CD4-positive, alpha-beta T cell treated with Interleukin-4 for 1 hour (primary cell): Measurements from ENCODE around the gene RGS6.

Experiments
- DNase-seq, 2 donors: peaks; one replicate each; pipeline ENCODE4 v3.0.0-alpha.2; 2020 to 2022

RGS6 gene

GRCh38 chr14:72597252-72598233 is 665.3 kb downstream of the RGS6 start:
- no peak for DNase-seq

GRCh38 chr14:72598306-72598705 is 666.1 kb downstream of the RGS6 start:
- DNase-seq: no peak

- no peak for DNase-seq
These were observed 667.6 kb downstream of the RGS6 start for GRCh38 chr14:72599579-72600470.

GRCh38 chr14:72600551-72601330 is 668.5 kb downstream of the RGS6 start:
- DNase-seq: no peak

- DNase-seq: no peak
These were observed 671.4 kb downstream of the RGS6 start for GRCh38 chr14:72603639-72604038.

- DNase-seq: no peak
These were observed 671.9 kb downstream of the RGS6 start for GRCh38 chr14:72604133-72604532.

- DNase-seq: no peak
These were observed 673.1 kb downstream of the RGS6 start for GRCh38 chr14:72605096-72605920.

GRCh38 chr14:72605921-72606220 is 673.6 kb downstream of the RGS6 start:
- no peak for DNase-seq

GRCh38 chr14:72606879-72607278 is 674.6 kb downstream of the RGS6 start:
- DNase-seq: no peak

GRCh38 chr14:72607386-72608130 is 675.3 kb downstream of the RGS6 start:
- DNase-seq: no peak

GRCh38 chr14:72608391-72609204 is 676.4 kb downstream of the RGS6 start:
- no peak for DNase-seq

- no peak for DNase-seq
These were observed 677.1 kb downstream of the RGS6 start for GRCh38 chr14:72609205-72609916.

- no peak for DNase-seq
These were observed 678.0 kb downstream of the RGS6 start for GRCh38 chr14:72610096-72610830.

- no peak for DNase-seq
These were observed 678.6 kb downstream of the RGS6 start for GRCh38 chr14:72610831-72611200.

GRCh38 chr14:72611506-72611905 is 679.3 kb downstream of the RGS6 start:
- no peak for DNase-seq

GRCh38 chr14:72612041-72612440 is 679.8 kb downstream of the RGS6 start:
- DNase-seq: no peak

GRCh38 chr14:72613231-72613974 is 681.2 kb downstream of the RGS6 start:
- no peak for DNase-seq

- no peak for DNase-seq
These were observed 681.7 kb downstream of the RGS6 start for GRCh38 chr14:72613975-72614319.
